T-helper 2 cell treated with Interferon-gamma antibody and Interleukin-4, amounts not matched to agents 5 μg/mL and 100 μg/mL, for 36 hours (primary cell): ENCODE results near the gene FAM9C.
"Not testable (repeated sequence)": the region's sequence is repeated elsewhere in the genome, so short reads cannot be mapped to it uniquely, and the experiment has no call there.

Experiments used
- DNase-seq: peaks from one replicate; pipeline ENCODE4 v3.0.0; 2021; ENCODE audit warnings: low spot score
- H3K27ac Mint-ChIP-seq: one replicate; pipeline ENCODE4 v1.8.0; 2021; ENCODE audit warnings: mild to moderate bottlenecking, mixed read lengths
- H3K27me3 Mint-ChIP-seq: one replicate; pipeline ENCODE4 v1.8.0; 2021; ENCODE audit warnings: low read depth, mixed read lengths
- H3K36me3 Mint-ChIP-seq: one replicate; pipeline ENCODE4 v1.8.0; 2021; ENCODE audit warnings: low read depth, mixed read lengths
- H3K4me1 Mint-ChIP-seq: one replicate; pipeline ENCODE4 v1.8.0; 2021; ENCODE audit warnings: low read depth, mixed read lengths
- H3K4me3 Mint-ChIP-seq: one replicate; pipeline ENCODE4 v1.8.0; 2022; ENCODE audit warnings: mild to moderate bottlenecking, moderate library complexity, mixed read lengths
- H3K9me3 Mint-ChIP-seq: one replicate; pipeline ENCODE4 v1.8.0; 2021; ENCODE audit warnings: mixed read lengths

The FAM9C gene

DNA sequence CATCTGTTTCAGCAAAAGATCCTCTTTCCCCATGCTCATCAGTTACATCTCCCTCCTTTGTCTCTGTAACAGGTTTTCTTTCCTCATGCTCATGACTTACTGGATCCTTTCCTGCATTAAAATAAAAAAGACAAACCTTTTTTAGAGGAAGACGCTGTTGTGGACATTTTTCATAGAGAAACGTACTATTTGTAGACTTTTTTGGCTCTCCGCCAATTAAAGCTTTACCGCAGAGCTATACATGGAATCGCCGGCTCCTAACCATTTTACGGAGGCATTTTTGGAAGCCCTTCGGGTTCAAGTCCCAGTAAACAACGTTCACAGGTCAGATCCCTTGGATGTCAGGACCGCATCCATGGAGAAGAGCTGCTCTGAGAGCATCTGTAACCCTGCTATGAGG, 1.3 kb downstream of the FAM9C start:
- Mint-ChIP-seq H3K9me3 (no peaks in the 10 kb centered on the region), H3K36me3 (no peaks in the 10 kb centered on the region), H3K4me3 (no peak overlapping the region), H3K27me3 (no peaks in the 10 kb centered on the region), H3K4me1 (peaks cover 8% of the 10 kb centered on the region), H3K27ac (no peak overlapping the region)
- no peak for DNase-seq

DNA sequence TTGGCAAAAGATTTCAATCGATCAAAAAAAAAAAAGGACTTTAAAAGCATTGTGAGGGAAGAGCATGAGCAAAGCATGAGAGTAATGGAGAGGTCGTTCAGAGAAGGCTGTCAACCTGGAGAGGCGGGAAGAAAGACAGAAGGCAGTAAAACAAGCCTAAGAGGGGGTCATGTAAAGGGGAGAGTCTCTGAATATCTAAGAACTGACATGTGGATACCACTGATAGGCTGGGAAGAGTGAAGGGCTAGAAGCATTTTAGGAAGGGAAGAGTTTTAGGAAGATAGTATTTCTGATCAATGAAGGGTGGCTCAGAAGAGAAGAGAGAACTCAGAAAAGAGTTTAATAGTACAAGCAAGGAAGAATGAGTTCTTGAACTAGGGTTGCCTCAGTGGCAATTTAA, 7.5 kb downstream of the FAM9C start:
- H3K27me3 Mint-ChIP-seq: no peaks in the 10 kb centered on the region
- DNase-seq: no peak
- no peaks in the 10 kb centered on the region for H3K36me3 Mint-ChIP-seq
- peaks cover 3% of the 10 kb centered on the region for H3K4me1 Mint-ChIP-seq
- H3K9me3 Mint-ChIP-seq: no peaks in the 10 kb centered on the region
- no peak overlapping the region for H3K27ac Mint-ChIP-seq
- no peak overlapping the region for H3K4me3 Mint-ChIP-seq

DNA sequence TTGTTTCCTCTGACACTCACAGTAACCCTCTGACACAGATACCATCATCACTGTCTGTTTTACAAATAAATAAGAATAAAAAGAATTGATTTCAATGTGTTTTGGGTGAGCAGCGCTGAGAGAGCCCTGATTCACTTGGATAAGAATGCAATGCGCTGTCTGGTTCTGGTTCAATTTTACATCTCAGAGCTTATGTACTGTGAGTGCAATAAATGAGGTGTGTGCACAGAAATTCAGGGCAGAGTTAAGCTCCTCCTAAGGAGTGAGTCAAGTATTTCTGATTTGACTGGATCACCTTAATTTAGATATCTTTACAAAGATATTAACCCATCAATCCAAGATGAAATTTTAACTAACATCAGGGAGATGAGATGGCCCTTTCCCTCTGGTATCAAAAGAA, 11.2 kb downstream of the FAM9C start:
- H3K27ac Mint-ChIP-seq: no peak overlapping the region
- H3K4me1 Mint-ChIP-seq: peaks cover 19% of the 10 kb centered on the region
- no peak overlapping the region for H3K4me3 Mint-ChIP-seq
- no peaks in the 10 kb centered on the region for H3K27me3 Mint-ChIP-seq
- H3K9me3 Mint-ChIP-seq: no peaks in the 10 kb centered on the region
- H3K36me3 Mint-ChIP-seq: no peaks in the 10 kb centered on the region
- no peak for DNase-seq

DNA sequence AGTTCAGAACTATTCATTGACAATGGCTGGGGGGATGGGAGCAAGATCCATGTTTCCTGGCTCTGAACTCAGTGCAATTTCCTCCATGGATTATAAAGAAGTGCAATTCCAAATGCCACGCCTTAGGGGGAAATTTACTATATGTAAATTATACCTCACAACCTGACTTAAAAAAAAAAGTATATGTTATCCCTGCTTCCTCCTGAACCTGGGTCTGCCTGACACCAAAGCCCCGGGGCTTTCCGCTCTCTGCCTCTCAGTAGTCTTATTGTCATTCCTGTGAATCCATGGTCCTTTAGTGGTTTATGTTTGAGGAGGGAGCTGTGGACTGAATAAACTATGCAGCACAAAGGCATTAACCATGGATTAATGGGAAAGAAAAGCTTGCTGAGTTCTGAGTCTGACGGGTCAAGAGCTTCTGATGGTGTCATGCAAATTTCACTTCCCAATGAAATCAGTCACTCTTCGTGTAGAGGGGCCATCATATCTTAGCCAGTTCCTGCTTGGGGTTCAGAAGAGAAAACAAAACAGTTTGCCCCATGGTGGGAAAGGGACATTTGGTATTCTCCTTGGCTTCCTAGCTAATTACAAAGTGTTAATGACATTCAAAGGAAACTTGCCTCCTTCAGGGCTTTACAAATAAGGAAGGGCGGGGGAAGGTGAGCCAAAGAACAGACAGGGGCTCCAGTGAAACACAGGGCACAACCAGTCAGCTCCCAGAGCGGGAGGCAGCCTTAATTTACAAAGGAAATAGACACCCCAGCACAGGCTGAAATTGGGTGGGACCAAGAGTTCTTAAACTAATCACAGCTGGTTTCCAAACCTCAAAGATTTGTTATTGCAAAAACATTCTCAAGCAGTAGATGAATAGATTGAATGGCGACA, 14.3 kb downstream of the FAM9C start:
- DNase-seq: no peak
- Mint-ChIP-seq H3K9me3 (no peaks in the 10 kb centered on the region), H3K4me3 (peak overlapping the region; percentile 44), H3K36me3 (no peaks in the 10 kb centered on the region), H3K27ac (peak overlapping the region; percentile 71), H3K27me3 (no peaks in the 10 kb centered on the region), H3K4me1 (peaks cover 46% of the 10 kb centered on the region)

DNA sequence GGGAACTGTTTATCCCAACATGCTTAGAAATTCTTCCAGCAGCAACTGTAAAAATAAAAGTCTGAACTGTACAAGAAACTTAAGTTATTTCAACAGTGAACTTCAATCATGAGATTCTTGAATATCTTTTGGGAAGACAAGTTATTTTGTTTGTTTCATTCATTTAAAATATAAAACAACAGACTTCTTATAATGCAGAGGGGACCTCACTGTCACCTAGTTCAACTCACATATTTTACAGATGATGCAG, 14.9 kb downstream of the FAM9C start:
- Mint-ChIP-seq H3K27me3 (no peaks in the 10 kb centered on the region), H3K9me3 (no peaks in the 10 kb centered on the region), H3K27ac (no peak overlapping the region), H3K4me3 (peak overlapping the region; percentile 36), H3K4me1 (peaks cover 46% of the 10 kb centered on the region), H3K36me3 (peaks cover 2% of the 10 kb centered on the region)
- DNase-seq: no peak

DNA sequence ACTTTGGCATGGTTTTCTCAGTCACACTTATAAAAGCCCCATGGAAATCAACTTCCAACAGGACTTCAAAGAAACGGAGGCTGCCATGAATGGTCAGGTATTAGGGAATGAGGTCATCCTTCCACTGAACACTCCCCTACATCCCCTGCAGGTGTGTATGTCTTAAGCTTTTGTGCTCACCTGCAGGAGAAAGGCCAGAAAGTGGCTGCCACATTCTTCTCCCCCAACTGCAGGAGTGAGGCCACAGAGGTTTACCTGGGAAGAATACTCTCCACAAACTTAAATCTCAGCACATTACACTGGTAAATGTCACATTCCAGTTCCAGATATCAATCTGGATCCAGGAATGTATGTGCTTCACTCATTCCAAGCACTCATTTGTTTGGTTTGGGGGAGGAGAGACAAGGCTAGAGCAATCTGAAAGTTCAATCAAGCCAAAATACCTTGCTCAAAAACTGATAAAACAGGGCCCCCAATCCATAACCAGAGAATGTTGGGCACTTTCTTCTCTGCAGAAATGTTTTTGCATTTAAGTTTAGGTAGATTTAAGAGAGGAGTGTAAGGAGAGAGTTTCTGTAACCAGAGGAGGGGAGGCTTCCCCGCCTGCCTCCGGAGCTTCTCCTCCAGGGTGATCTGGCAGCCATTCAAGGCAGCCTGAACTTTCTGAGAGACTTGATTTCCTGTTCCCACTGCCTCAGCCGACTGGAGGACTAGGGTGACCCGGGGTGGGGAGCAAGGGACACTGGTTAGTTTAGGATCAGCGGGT, 15.4 kb downstream of the FAM9C start:
- Mint-ChIP-seq H3K27me3 (no peaks in the 10 kb centered on the region), H3K36me3 (peaks cover 2% of the 10 kb centered on the region), H3K27ac (no peak overlapping the region), H3K4me3 (peak overlapping the region; percentile 36), H3K9me3 (no peaks in the 10 kb centered on the region), H3K4me1 (peaks cover 48% of the 10 kb centered on the region)
- no peak for DNase-seq

DNA sequence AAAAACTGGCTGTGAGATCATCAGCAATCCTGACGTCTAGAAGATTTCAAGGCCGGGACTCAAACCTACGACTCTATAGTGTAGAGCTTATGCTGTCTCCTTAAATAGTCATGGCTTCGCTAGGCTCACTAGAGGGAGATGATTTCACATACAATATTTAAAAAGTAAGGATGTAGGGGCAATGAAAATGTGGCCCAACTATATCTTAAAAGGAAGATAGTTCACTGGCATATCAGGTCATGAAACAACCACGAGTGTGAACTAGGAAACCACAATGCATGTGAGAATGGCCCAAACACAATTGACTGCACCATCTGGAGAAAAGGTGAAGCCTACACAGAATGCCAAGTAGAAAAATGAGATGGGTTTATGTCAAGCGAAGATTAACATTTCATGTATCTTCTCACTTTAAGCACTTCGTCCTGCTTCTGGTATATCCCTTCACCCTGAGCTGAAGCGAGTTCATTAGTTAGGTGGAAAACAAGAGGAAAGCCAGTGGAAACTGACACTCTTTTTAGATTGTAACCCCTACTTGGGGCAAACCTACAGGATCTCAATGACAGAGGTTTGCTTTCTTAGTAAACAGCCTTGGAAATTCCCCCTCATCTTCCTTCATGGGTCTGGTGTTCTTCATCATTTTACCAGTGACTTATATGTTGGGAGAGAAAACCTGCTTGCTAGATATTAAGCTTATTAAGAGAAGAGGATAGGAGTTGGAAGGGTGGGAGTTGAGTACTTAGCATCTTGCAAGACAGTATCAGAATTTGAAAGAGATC, 17.4 kb downstream of the FAM9C start:
- Mint-ChIP-seq H3K27me3 (no peaks in the 10 kb centered on the region), H3K9me3 (no peaks in the 10 kb centered on the region), H3K36me3 (peaks cover 2% of the 10 kb centered on the region), H3K27ac (peak overlapping the region; percentile 2), H3K4me3 (peak overlapping the region; percentile 14), H3K4me1 (peaks cover 53% of the 10 kb centered on the region)
- DNase-seq: no peak

DNA sequence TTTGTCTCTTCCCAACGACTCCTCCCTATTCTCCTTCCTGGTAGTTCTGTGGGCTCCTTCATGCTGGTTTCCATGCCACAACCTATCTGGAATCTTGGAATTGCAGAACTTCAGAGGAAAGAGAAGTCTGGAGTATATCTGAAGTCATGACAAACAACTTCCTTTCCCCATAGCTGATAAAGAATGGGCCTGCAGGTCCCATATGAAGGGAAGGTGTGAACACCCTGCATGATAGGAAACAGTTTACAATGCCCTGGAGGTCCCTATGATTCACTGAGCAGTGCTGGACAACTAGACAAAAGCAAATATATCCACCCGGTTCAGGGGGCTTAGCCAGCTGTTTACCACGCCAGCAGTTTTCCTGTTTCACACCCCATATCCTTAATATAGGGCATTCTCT, 19.4 kb downstream of the FAM9C start:
- Mint-ChIP-seq H3K36me3 (peaks cover 2% of the 10 kb centered on the region), H3K4me3 (no peak overlapping the region), H3K4me1 (peaks cover 41% of the 10 kb centered on the region), H3K27ac (no peak overlapping the region), H3K27me3 (no peaks in the 10 kb centered on the region), H3K9me3 (no peaks in the 10 kb centered on the region)
- DNase-seq: no peak

DNA sequence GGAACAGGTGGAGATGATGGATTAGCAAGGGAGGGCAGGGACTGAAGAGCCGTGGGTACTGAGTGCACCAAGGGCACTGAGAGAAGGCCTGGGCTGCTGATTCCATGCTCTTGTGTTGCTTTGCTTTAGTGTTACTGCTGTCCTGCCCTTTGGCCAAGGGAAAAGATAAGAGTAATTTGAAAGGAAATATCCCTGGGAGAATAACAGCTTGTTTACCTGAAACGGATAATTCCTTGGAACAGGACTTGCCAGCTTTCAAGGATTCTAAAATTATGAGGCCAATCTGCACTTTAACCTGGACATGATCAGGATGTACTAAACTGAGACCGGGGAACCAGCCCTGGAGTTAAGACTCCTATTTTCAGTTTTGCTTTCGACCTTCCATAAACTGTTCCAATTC, 20.4 kb downstream of the FAM9C start:
- Mint-ChIP-seq H3K4me3 (no peak overlapping the region), H3K27ac (no peak overlapping the region), H3K4me1 (peaks cover 36% of the 10 kb centered on the region), H3K9me3 (no peaks in the 10 kb centered on the region), H3K27me3 (no peaks in the 10 kb centered on the region), H3K36me3 (peaks cover 2% of the 10 kb centered on the region)
- no peak for DNase-seq

DNA sequence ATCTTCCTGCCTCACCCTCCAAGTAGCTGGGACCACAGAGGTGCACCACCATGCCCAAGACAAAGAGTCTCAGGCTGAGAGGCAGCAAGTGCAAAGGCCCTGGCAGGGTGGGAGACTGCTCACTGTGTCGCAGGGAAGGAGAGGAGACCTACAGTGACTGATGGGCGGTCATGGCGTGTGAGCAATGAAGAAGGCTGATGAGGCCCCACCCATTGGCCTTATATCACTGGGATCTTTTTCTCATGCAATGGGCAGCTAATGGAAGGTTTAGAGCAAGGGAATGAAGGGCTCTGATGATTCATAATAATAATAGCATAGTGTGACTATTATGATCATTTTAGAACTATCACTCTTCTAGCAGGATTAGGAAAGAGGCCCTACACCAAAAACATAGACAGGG, 20.9 kb downstream of the FAM9C start:
- H3K27me3 Mint-ChIP-seq: no peaks in the 10 kb centered on the region

DNA sequence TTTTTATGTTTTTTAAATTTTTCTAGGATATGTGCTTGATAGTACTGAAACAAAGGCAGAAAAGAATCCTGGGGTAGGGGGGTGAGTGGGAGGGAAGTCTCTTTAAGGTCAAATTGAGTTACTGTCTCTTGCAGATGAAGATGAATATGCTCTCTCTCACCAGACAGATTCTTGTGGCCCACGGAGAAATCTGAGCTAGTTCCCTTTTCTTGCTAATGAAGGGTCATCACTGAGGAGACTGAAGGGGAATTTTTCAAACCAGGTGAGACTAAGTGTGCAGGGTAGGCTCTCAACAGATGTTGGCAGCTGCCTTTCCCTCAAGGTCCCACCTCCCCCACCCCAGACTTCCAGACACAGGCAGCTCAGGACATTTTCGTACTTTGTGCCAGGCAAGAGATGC, 21.5 kb downstream of the FAM9C start:
- Mint-ChIP-seq H3K27ac (no peak overlapping the region), H3K27me3 (no peaks in the 10 kb centered on the region), H3K4me3 (no peak overlapping the region), H3K9me3 (no peaks in the 10 kb centered on the region), H3K4me1 (peaks cover 33% of the 10 kb centered on the region), H3K36me3 (peaks cover 2% of the 10 kb centered on the region)
- DNase-seq: no peak

More for the DNA sequence above, 20.9 kb downstream of the FAM9C start:
- no peaks in the 10 kb centered on the region for H3K9me3 Mint-ChIP-seq
- H3K36me3 Mint-ChIP-seq: peaks cover 2% of the 10 kb centered on the region
- no peak overlapping the region for H3K27ac Mint-ChIP-seq
- DNase-seq: no peak
- no peak overlapping the region for H3K4me3 Mint-ChIP-seq
- peaks cover 36% of the 10 kb centered on the region for H3K4me1 Mint-ChIP-seq

DNA sequence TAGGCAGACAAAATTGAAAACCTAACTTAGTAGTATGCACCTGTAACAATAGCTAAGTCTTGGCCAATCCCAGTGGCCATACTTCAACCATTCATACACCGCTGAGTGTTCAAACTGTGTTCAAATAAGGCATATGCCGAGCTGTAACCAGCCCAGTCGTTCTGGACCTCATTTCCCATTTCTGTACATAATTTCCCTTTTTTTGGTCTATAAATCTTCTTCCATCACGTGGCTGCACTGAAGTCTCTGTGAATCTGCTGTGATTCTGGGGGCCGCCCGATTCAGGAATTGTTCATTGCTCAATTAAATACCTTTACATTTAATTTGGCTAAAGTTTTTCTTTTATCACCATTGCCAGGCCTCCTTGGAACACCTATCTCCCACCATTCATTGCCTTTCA, 27.7 kb downstream of the FAM9C start:
- H3K36me3 Mint-ChIP-seq, H3K9me3 Mint-ChIP-seq, DNase-seq, H3K27me3 Mint-ChIP-seq, H3K4me3 Mint-ChIP-seq, H3K27ac Mint-ChIP-seq: not testable (repeated sequence)
- peaks cover 37% of the 10 kb centered on the region for H3K4me1 Mint-ChIP-seq

DNA sequence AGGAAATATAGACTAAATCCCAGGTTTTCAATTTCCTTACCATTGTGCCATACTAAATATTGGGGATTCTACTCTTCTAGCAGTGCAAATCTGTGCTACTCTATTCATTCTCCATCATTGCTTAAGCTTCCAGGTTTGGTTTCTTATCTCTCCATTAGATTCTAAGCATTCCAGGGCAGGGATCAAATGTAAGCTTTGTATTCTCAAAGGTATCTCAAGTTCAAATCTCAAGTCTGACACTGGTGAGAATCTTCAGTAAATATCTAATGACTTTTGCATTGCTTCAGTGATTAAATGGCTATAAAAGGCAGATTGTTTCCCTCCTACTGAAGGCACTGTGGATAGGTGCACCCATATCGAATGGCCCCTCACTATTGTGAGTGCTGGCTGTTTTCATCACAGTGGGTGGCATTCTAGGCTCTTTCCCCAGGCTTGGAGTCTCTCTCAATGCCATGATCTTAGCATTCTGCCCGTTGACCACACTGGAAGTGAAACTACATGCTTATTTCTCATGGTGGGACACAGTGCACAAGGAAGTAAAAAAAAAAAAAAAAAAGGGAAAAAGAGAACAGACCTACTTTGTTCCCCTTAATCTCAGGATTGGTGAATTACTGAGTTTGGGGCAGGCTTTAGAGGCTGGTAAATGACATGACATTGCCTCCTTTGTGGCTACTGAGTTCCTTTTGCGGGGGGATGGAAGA, 28.7 kb downstream of the FAM9C start:
- no peak for DNase-seq
- Mint-ChIP-seq H3K27ac (peak overlapping the region; percentile 60), H3K36me3 (no peaks in the 10 kb centered on the region), H3K4me1 (peaks cover 40% of the 10 kb centered on the region), H3K9me3 (no peaks in the 10 kb centered on the region), H3K4me3 (peak overlapping the region; percentile 32), H3K27me3 (no peaks in the 10 kb centered on the region)
